Bronchial epithelial cell (primary cell): ENCODE measurements around the gene SIX6. TPM values are rescaled to one million over a fixed set of nuclear protein-coding genes. Genes with fewer than 3 reads are reported as not detected.

Experiments
- DNase-seq: peaks from one replicate; pipeline ENCODE4 v3.0.0-alpha.2; 2010; ENCODE audit warnings: low read depth
- FAIRE-seq: peaks from 2 replicates; lab custom pipeline; 2011; peaks lifted over from hg19 to GRCh38; lab: Jason Lieb, UNC
- H3K27me3 ChIP-seq: 2 replicates; pipeline ENCODE4 v1.5.1; 2011; ENCODE audit warnings: low read length; ENCODE audit not compliant: control insufficient read depth, insufficient read depth
- H3K36me3 ChIP-seq: 2 replicates; pipeline ENCODE4 v1.5.1; 2011; ENCODE audit warnings: low read length; ENCODE audit not compliant: control insufficient read depth, insufficient read depth
- H3K4me3 ChIP-seq: 2 replicates; pipeline ENCODE4 v1.5.1; 2011; ENCODE audit warnings: mild to moderate bottlenecking, low read depth, low read length, control low read depth
- CTCF ChIP-seq: IDR thresholded peaks from 2 replicates; pipeline ENCODE4 v1.5.1; 2011; ENCODE audit warnings: mild to moderate bottlenecking, moderate library complexity, low read length, control low read depth, inconsistent platforms; ENCODE audit not compliant: insufficient read depth, severe bottlenecking
- total RNA-seq: library from RNA; depleted of rRNA; stranded (reverse); fragments of >200 nt; gene quantifications from 2 replicates; pipeline ENCODE4 v1.2.1, GENCODE V29; 2014

The SIX6 gene
- total RNA-seq, 1 donor from 2014 or later: not detected

GRCh38 chr14:60506462-60506984 is 2.4 kb upstream of the SIX6 start:
- no peak overlapping the region for H3K4me3 ChIP-seq
- peaks cover 49% of the 10 kb centered on the region for H3K27me3 ChIP-seq
- H3K36me3 ChIP-seq: no peaks in the 10 kb centered on the region
- FAIRE-seq (no peak), DNase-seq (no peak)
- TF ChIP-seq CTCF: no peak

GRCh38 chr14:60506985-60507829 is 1.7 kb upstream of the SIX6 start:
- no peaks in the 10 kb centered on the region for H3K36me3 ChIP-seq
- no peak overlapping the region for H3K4me3 ChIP-seq
- TF ChIP-seq CTCF: no peak
- DNase-seq: no peak
- FAIRE-seq: no peak
- peaks cover 49% of the 10 kb centered on the region for H3K27me3 ChIP-seq

- no peak for DNase-seq
- Histone ChIP-seq H3K4me3 (no peak overlapping the region), H3K27me3 (peaks cover 52% of the 10 kb centered on the region), H3K36me3 (no peaks in the 10 kb centered on the region)
- no peak for FAIRE-seq
- no peak for TF ChIP-seq CTCF
Observed at GRCh38 chr14:60508363-60508706, 611 bp upstream of the SIX6 start.

- DNase-seq (no peak), FAIRE-seq (no peak)
- H3K27me3 ChIP-seq: peaks cover 51% of the 10 kb centered on the region
- no peak for TF ChIP-seq CTCF
- H3K36me3 ChIP-seq: no peaks in the 10 kb centered on the region
- no peak overlapping the region for H3K4me3 ChIP-seq
Observed at GRCh38 chr14:60509438-60510253, 700 bp downstream of the SIX6 start.

GRCh38 chr14:60510254-60510950 is 1.5 kb downstream of the SIX6 start:
- DNase-seq: no peak
- no peaks in the 10 kb centered on the region for H3K36me3 ChIP-seq
- peaks cover 51% of the 10 kb centered on the region for H3K27me3 ChIP-seq
- H3K4me3 ChIP-seq: no peak overlapping the region
- TF ChIP-seq CTCF: no peak
- FAIRE-seq: no peak
